Duodenal mucosa (tissue), 2 donors: ENCODE measurements around the gene STH.
A peak's percentile ranks its signal among the peaks of the same experiment; 100 is the strongest.
"Not testable (repeated sequence)": the region's sequence is repeated elsewhere in the genome, so short reads cannot be mapped to it uniquely, and the experiment has no call there.

Source experiments
- H3K27ac ChIP-seq: one replicate; pipeline ENCODE4 v1.7.0; 2013; ENCODE audit warnings: low read depth, low read length
- H3K27me3 ChIP-seq, 2 donors: one replicate each; pipeline ENCODE4 v1.7.0; 2013; ENCODE audit warnings: low read length in 2 of 2, control low read depth in 1 of 2; ENCODE audit not compliant: insufficient read depth in 2 of 2, control insufficient read depth in 1 of 2
- H3K36me3 ChIP-seq, 2 donors: one replicate each; pipeline ENCODE4 v1.7.0; 2013; ENCODE audit warnings: low read length in 2 of 2, control low read depth in 1 of 2; ENCODE audit not compliant: insufficient read depth in 2 of 2, control insufficient read depth in 1 of 2
- H3K4me1 ChIP-seq, 2 donors: one replicate each; pipeline ENCODE4 v1.7.0; 2013; ENCODE audit warnings: low read length in 2 of 2, control low read depth in 1 of 2; ENCODE audit not compliant: insufficient read depth in 2 of 2, control insufficient read depth in 1 of 2
- H3K4me3 ChIP-seq, 2 donors: one replicate each; pipeline ENCODE4 v1.7.0; 2013; ENCODE audit warnings: low read length in 2 of 2, low read depth in 1 of 2
- H3K9ac ChIP-seq, 2 donors: one replicate each; pipeline ENCODE4 v1.7.0; 2013; ENCODE audit warnings: low read length in 2 of 2, low read depth in 1 of 2
- H3K9me3 ChIP-seq, 2 donors: one replicate each; pipeline ENCODE4 v1.7.0; 2013; ENCODE audit warnings: low read length in 2 of 2, control low read depth in 1 of 2; ENCODE audit not compliant: control insufficient read depth in 1 of 2

STH gene

GRCh38 chr17:46001390-46002310 lies 2.6 kb downstream of the STH start:
- peaks cover 9 to 17% of the 10 kb centered on the region in 2 donors for H3K4me1 ChIP-seq
- no peaks in the 10 kb centered on the region for H3K27me3 ChIP-seq
- H3K9me3 ChIP-seq: no peaks in the 10 kb centered on the region
- no peaks in the 10 kb centered on the region for H3K36me3 ChIP-seq
- H3K27ac ChIP-seq: no peak overlapping the region
- no peak overlapping the region for H3K4me3 ChIP-seq
- H3K9ac ChIP-seq: no peak overlapping the region

- peaks cover 9 to 17% of the 10 kb centered on the region in 2 donors for H3K4me1 ChIP-seq
- no peaks in the 10 kb centered on the region for H3K36me3 ChIP-seq
- no peaks in the 10 kb centered on the region for H3K27me3 ChIP-seq
- no peak overlapping the region for H3K9ac ChIP-seq
- no peaks in the 10 kb centered on the region for H3K9me3 ChIP-seq
- no peak overlapping the region for H3K4me3 ChIP-seq
- no peak overlapping the region for H3K27ac ChIP-seq
Measured at GRCh38 chr17:46002311-46002972, 3.4 kb downstream of the STH start.

GRCh38 chr17:46002973-46003316 lies 3.9 kb downstream of the STH start:
- Histone ChIP-seq H3K9me3 (no peaks in the 10 kb centered on the region), H3K27me3 (no peaks in the 10 kb centered on the region), H3K4me3 (no peak overlapping the region), H3K27ac (no peak overlapping the region), H3K4me1 (peaks cover 9 to 17% of the 10 kb centered on the region in 2 donors), H3K9ac (no peak overlapping the region), H3K36me3 (no peaks in the 10 kb centered on the region)

GRCh38 chr17:46003907-46004748 lies 5.1 kb downstream of the STH start:
- Histone ChIP-seq H3K36me3 (no peaks in the 10 kb centered on the region), H3K9ac (peak overlapping the region in 1 of 2 donors; percentile 39), H3K27ac (peak overlapping the region; percentile 45), H3K27me3 (no peaks in the 10 kb centered on the region), H3K4me3 (peak overlapping the region in 1 of 2 donors; percentile 3), H3K4me1 (peaks cover 9 to 17% of the 10 kb centered on the region in 2 donors), H3K9me3 (no peaks in the 10 kb centered on the region)

DNA sequence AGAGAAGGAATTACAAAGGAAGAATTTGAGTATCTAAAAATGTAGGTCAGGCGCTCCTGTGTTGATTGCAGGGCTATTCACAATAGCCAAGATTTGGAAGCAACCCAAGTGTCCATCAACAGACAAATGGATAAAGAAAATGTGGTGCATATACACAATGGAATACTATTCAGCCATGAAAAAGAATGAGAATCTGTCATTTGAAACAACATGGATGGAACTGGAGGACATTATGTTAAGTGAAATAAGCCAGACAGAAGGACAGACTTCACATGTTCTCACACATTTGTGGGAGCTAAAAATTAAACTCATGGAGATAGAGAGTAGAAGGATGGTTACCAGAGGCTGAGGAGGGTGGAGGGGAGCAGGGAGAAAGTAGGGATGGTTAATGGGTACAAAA lies 7.0 kb downstream of the STH start:
- H3K27ac ChIP-seq, H3K4me3 ChIP-seq, H3K36me3 ChIP-seq, H3K9me3 ChIP-seq, H3K9ac ChIP-seq, H3K27me3 ChIP-seq: not testable (repeated sequence)
- peaks cover 9 to 17% of the 10 kb centered on the region in 2 donors for H3K4me1 ChIP-seq

GRCh38 chr17:46007461-46007965 lies 8.5 kb downstream of the STH start:
- Histone ChIP-seq H3K9me3 (no peaks in the 10 kb centered on the region), H3K27me3 (no peaks in the 10 kb centered on the region), H3K4me3 (no peak overlapping the region), H3K36me3 (no peaks in the 10 kb centered on the region), H3K9ac (no peak overlapping the region), H3K4me1 (peaks cover 9 to 17% of the 10 kb centered on the region in 2 donors), H3K27ac (no peak overlapping the region)

GRCh38 chr17:46008591-46008990 lies 9.5 kb downstream of the STH start:
- peaks cover 6 to 7% of the 10 kb centered on the region in 2 donors for H3K4me1 ChIP-seq
- no peak overlapping the region for H3K9ac ChIP-seq
- H3K4me3 ChIP-seq: no peak overlapping the region
- no peaks in the 10 kb centered on the region for H3K27me3 ChIP-seq
- no peaks in the 10 kb centered on the region for H3K36me3 ChIP-seq
- H3K9me3 ChIP-seq: no peaks in the 10 kb centered on the region
- H3K27ac ChIP-seq: no peak overlapping the region

- Histone ChIP-seq H3K27me3 (no peaks in the 10 kb centered on the region), H3K36me3 (no peaks in the 10 kb centered on the region), H3K9ac (no peak overlapping the region), H3K4me3 (no peak overlapping the region), H3K4me1 (no peaks in the 10 kb centered on the region), H3K9me3 (no peaks in the 10 kb centered on the region), H3K27ac (no peak overlapping the region)
Measured at GRCh38 chr17:46009681-46010596, 10.9 kb downstream of the STH start.

DNA sequence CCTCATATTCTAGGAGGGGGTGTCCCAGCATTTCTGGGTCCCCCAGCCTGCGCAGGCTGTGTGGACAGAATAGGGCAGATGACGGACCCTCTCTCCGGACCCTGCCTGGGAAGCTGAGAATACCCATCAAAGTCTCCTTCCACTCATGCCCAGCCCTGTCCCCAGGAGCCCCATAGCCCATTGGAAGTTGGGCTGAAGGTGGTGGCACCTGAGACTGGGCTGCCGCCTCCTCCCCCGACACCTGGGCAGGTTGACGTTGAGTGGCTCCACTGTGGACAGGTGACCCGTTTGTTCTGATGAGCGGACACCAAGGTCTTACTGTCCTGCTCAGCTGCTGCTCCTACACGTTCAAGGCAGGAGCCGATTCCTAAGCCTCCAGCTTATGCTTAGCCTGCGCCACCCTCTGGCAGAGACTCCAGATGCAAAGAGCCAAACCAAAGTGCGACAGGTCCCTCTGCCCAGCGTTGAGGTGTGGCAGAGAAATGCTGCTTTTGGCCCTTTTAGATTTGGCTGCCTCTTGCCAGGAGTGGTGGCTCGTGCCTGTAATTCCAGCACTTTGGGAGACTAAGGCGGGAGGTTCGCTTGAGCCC lies 11.6 kb downstream of the STH start:
- H3K4me1 ChIP-seq: no peaks in the 10 kb centered on the region
- no peak overlapping the region for H3K9ac ChIP-seq
- H3K27ac ChIP-seq: no peak overlapping the region
- no peak overlapping the region for H3K4me3 ChIP-seq
- H3K36me3 ChIP-seq: no peaks in the 10 kb centered on the region
- no peaks in the 10 kb centered on the region for H3K9me3 ChIP-seq
- no peaks in the 10 kb centered on the region for H3K27me3 ChIP-seq
